ENCODE data around the gene SPSB1. TPM values are rescaled to one million over a fixed set of nuclear protein-coding genes. Genes with fewer than 3 reads are reported as not detected.

SPSB1 gene
- total and polyA plus RNA-seq, 8 donors = 2.3 to 28.7 (median 14.9) TPM

DNA sequence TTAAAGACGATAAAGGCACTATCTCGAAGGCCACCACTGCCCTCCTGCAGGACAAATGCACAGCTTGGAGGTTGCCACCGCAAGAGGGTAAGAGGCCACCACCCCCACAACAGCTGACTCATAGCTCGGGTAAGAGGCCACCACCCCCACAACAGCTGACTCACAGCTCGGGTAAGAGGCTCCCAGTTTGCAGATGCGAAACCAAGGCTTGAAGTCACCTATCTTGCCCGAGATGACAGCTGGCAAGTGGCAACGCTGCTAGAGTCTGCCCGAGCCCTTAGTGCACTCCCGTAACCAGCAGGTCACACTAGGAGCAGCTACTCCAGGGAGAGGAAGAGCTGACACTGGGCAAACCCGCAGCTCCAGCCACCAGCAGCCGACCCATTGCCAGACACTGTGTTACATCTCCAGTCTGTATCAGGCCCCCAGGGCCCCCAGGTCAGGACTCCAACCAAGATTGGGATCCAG lies 17.1 kb upstream of the SPSB1 start:
- H3K36me3 ChIP-seq = peaks cover 0 to 15% (median 9%) of the 10 kb centered on the region in 4 donors
- H3K9me3 ChIP-seq = no peaks in the 10 kb centered on the region
- WGBS, 5 donors = 37 to 58% (median 41%) methylated on average over 6 to 12 of the region's 12 CpGs
- H3K4me3 ChIP-seq = no peak overlapping the region
- peak overlapping the region in 1 of 5 donors; percentile 21 for H3K27ac ChIP-seq
- H3K27me3 ChIP-seq = no peaks in the 10 kb centered on the region
- DNase-seq = peak; percentile 53 to 63
- H3K4me1 ChIP-seq = peaks cover 2 to 41% (median 11%) of the 10 kb centered on the region in 4 donors
- TF ChIP-seq POLR2A (IDR thresholded peaks at IDR 0.05) (no peak), POLR2AphosphoS5 (IDR thresholded peaks at IDR 0.05) (peak in 1 of 3 donors; percentile 47), CTCF (IDR thresholded peaks at IDR 0.05) (no peak), EP300 (IDR thresholded peaks at IDR 0.05) (no peak)
- intact Hi-C loops (cut with DNase I; ENCODE audit: low total_unique reads) = no loop called here

- Histone ChIP-seq H3K27me3 (peaks cover 0 to 9% (median 8%) of the 10 kb centered on the region in 3 donors), H3K36me3 (no peaks in the 10 kb centered on the region), H3K4me3 (no peak overlapping the region), H3K27ac (no peak overlapping the region), H3K4me1 (peaks cover 8 to 56% (median 20%) of the 10 kb centered on the region in 4 donors), H3K9me3 (no peaks in the 10 kb centered on the region)
- no peak for DNase-seq
- WGBS, 5 donors = 71 to 94% (median 84%) methylated on average over 5 of the region's 5 CpGs
- TF ChIP-seq EP300 (IDR thresholded peaks at IDR 0.05) (no peak), CTCF (IDR thresholded peaks at IDR 0.05) (no peak), POLR2A (IDR thresholded peaks at IDR 0.05) (no peak), POLR2AphosphoS5 (IDR thresholded peaks at IDR 0.05) (no peak)
- intact Hi-C loops (cut with DNase I; ENCODE audit: low total_unique reads) = no loop called here
Observed at GRCh38 chr1:9278116-9278515, 14.6 kb upstream of the SPSB1 start.

GRCh38 chr1:9278585-9279153 lies 14.0 kb upstream of the SPSB1 start:
- no peak for DNase-seq
- no peaks in the 10 kb centered on the region for H3K36me3 ChIP-seq
- peaks cover 0 to 2% (median 0%) of the 10 kb centered on the region in 4 donors for H3K9me3 ChIP-seq
- 71 to 79% (median 74%) methylated on average over 8 to 10 of the region's 10 CpGs for WGBS, 5 donors
- H3K27me3 ChIP-seq = peaks cover 0 to 9% (median 8%) of the 10 kb centered on the region in 3 donors
- no peak overlapping the region for H3K27ac ChIP-seq
- intact Hi-C loops (cut with DNase I; ENCODE audit: low total_unique reads) = no loop called here
- TF ChIP-seq EP300 (IDR thresholded peaks at IDR 0.05) (no peak), CTCF (IDR thresholded peaks at IDR 0.05) (no peak), POLR2A (IDR thresholded peaks at IDR 0.05) (no peak), POLR2AphosphoS5 (IDR thresholded peaks at IDR 0.05) (no peak)
- peaks cover 8 to 56% (median 20%) of the 10 kb centered on the region in 4 donors for H3K4me1 ChIP-seq
- no peak overlapping the region for H3K4me3 ChIP-seq

DNA sequence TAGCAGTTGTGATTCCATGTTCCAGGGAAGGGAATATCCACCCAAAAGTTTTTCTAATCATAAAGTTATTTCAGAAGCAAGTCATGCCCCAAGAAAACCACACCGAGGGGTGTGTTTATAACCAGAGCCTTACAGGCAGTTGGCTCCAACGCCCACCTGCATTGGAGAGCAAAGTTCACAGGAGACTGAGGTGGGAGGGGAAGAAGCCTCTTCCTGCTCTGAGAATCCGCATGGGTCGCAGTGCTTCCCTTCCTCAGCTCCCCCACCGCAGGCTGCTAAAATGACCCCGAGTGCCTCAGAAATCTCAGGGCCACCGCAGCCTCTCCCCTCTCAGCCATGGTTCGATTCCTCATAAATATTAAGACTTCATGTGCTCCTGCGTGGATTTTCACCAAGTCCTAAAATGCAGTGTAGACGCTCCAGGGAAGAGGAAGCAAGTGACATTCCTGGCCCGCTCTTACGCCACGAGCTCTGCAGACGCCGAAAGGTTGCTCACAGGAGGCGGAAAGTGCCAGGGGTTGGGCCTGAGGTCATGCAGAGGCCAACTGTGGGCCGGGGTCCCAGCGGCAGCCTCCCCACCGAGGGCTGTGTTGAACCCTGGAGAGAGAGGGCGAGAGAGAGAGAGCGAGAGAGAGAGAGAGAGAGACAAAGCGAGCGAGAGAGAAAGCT lies 13.4 kb upstream of the SPSB1 start:
- Histone ChIP-seq H3K4me3 (no peak overlapping the region), H3K36me3 (no peaks in the 10 kb centered on the region), H3K27ac (no peak overlapping the region), H3K27me3 (peaks cover 0 to 9% (median 8%) of the 10 kb centered on the region in 3 donors), H3K4me1 (peaks cover 8 to 56% (median 20%) of the 10 kb centered on the region in 4 donors), H3K9me3 (peaks cover 0 to 4% (median 0%) of the 10 kb centered on the region in 4 donors)
- TF ChIP-seq EP300 (IDR thresholded peaks at IDR 0.05) (no peak), CTCF (IDR thresholded peaks at IDR 0.05) (no peak), POLR2AphosphoS5 (IDR thresholded peaks at IDR 0.05) (no peak), POLR2A (IDR thresholded peaks at IDR 0.05) (no peak)
- peak in 1 of 2 donors; percentile 78 for DNase-seq
- 60 to 68% (median 67%) methylated on average over 22 to 23 of the region's 23 CpGs for WGBS, 5 donors
- intact Hi-C loops (cut with DNase I; ENCODE audit: low total_unique reads) = no loop called here

Measured in stomach (tissue), 9 donors.